Gastrocnemius medialis (tissue), 4 donors: ENCODE data around the gene INSYN2B.

Source experiments
- POLR2A ChIP-seq, 2 donors: fragments of 450-650 bp; IDR thresholded peaks; one replicate each; pipeline ENCODE4 v1.6.1; 2017; ENCODE audit warnings: antibody characterized with exemption in 2 of 2, mild to moderate bottlenecking in 2 of 2, moderate library complexity in 2 of 2
- TF ChIP-seq, protein P1 (sequence below), 5 experiments: fragments of 450-650 bp in 3 of 5; fragments of 200-600 bp in 2 of 5; sonication (generic) in 2 of 5; IDR thresholded peaks in 4 of 5; conservative IDR thresholded peaks in 1 of 5; 1 replicate in 4 of 5; 2 replicates in 1 of 5; pipeline ENCODE4 v1.5.1; 2016 to 2019; ENCODE audit warnings: antibody characterized with exemption in 5 of 5, mild to moderate bottlenecking in 3 of 5, moderate library complexity in 3 of 5

GRCh38 chr5:169851321-169851850 lies 128.9 kb downstream of the INSYN2B start:
- TF ChIP-seq, protein P1, sequence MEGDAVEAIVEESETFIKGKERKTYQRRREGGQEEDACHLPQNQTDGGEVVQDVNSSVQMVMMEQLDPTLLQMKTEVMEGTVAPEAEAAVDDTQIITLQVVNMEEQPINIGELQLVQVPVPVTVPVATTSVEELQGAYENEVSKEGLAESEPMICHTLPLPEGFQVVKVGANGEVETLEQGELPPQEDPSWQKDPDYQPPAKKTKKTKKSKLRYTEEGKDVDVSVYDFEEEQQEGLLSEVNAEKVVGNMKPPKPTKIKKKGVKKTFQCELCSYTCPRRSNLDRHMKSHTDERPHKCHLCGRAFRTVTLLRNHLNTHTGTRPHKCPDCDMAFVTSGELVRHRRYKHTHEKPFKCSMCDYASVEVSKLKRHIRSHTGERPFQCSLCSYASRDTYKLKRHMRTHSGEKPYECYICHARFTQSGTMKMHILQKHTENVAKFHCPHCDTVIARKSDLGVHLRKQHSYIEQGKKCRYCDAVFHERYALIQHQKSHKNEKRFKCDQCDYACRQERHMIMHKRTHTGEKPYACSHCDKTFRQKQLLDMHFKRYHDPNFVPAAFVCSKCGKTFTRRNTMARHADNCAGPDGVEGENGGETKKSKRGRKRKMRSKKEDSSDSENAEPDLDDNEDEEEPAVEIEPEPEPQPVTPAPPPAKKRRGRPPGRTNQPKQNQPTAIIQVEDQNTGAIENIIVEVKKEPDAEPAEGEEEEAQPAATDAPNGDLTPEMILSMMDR (IDR thresholded peaks at IDR 0.05 in 4 of 5, conservative IDR thresholded peaks at IDR 0.05 in 1 of 5): no peak
- no peak for TF ChIP-seq POLR2A (IDR thresholded peaks at IDR 0.05)
